Cardiac fibroblast (primary cell): ENCODE measurements around the gene ZBTB20.

Experiments
- DNase-seq, 2 donors: peaks; one replicate each; pipeline versions ENCODE4 v3.0.0 to v3.0.0-alpha.2; 2010; ENCODE audit warnings: low read depth in 2 of 2
- H3K4me3 ChIP-seq, 2 donors: replicated peaks in 1 of 2; 1 replicate in 1 of 2; 2 replicates in 1 of 2; pipeline ENCODE4 v1.5.1; 2011; ENCODE audit warnings: low read depth in 2 of 2, low read length in 2 of 2, mild to moderate bottlenecking in 2 of 2, moderate library complexity in 1 of 2
- TF ChIP-seq, protein P1 (sequence below): IDR thresholded peaks from one replicate; pipeline ENCODE4 v1.5.1; 2011; ENCODE audit warnings: low read depth, mild to moderate bottlenecking, low read length, inconsistent platforms

Gene ZBTB20

DNA sequence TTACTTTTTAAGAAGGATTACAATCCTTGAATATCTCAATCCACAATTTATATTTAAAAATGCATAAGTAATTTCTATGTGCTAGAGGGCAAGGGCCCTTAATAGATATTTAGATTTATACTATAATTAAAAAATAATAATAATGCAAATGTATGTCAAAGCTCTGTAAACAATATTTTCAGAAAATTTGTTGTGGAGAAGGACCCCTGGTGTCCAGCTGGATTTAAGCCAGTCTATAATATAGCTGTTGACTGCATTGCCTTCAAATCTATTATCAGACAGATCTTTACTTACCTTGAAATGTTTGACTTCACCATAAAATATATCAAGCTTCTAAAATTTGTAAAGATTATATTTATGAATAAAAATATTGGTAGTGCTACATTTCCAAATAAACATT, 65.6 kb downstream of the ZBTB20 start:
- no peak for DNase-seq
- no peak overlapping the region for H3K4me3 ChIP-seq
- TF ChIP-seq, protein P1, sequence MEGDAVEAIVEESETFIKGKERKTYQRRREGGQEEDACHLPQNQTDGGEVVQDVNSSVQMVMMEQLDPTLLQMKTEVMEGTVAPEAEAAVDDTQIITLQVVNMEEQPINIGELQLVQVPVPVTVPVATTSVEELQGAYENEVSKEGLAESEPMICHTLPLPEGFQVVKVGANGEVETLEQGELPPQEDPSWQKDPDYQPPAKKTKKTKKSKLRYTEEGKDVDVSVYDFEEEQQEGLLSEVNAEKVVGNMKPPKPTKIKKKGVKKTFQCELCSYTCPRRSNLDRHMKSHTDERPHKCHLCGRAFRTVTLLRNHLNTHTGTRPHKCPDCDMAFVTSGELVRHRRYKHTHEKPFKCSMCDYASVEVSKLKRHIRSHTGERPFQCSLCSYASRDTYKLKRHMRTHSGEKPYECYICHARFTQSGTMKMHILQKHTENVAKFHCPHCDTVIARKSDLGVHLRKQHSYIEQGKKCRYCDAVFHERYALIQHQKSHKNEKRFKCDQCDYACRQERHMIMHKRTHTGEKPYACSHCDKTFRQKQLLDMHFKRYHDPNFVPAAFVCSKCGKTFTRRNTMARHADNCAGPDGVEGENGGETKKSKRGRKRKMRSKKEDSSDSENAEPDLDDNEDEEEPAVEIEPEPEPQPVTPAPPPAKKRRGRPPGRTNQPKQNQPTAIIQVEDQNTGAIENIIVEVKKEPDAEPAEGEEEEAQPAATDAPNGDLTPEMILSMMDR, result no peak

DNA sequence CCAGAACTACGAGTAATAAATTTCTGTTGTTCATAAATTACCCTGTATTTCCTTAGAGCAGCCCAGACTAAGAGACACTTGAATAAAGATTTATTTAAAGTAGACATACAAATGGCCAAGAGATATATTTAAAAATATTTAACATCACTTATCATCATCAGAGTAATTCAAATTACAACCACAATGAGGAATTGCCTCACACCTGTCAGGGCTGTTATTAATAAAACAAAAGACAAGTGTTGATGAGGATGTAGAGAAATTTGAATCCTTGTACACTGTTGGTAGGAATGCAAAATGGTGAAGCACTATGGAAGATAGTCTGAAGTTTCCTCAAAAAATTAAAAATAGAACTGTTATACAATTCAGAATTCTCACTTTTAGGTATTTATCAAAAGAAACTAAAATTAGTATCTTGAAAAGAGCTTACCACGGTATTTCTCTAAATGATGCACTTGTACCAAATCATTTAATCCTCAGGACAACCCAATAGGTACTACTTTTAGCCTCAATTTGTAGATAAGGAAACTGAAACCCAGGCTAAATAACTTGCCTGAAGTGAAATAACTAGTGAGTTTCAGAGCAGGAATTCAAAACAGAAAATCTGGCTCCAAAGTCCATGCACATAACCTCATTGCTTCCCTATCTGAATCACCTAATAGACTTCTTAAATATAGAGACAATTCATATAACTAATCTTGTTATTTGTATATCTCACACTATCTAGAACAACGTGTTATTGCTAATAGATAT, 69.4 kb downstream of the ZBTB20 start:
- DNase-seq, result no peak
- H3K4me3 ChIP-seq, result no peak overlapping the region
- TF ChIP-seq, protein P1, result no peak

DNA sequence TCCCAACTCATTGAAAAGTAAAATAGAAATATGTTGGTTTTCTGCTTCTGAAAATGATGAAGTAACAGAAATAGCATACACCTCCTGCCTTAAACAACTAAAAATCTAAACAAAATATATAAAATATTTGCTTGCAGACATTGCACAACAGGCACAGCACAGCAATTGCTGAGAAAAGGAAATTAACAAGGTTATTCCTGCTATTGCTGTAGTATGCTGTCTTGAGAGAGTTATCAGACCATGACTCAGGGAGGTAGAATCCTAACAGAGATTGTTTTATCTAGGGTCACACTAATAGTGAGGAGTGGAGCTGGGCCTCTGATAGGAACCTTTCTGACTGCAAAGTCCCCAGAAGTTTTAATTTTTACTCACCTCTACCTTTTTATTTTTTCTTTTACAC, 72.6 kb downstream of the ZBTB20 start:
- no peak overlapping the region for H3K4me3 ChIP-seq
- peak; percentile 34 to 52 for DNase-seq
- TF ChIP-seq, protein P1, result no peak

DNA sequence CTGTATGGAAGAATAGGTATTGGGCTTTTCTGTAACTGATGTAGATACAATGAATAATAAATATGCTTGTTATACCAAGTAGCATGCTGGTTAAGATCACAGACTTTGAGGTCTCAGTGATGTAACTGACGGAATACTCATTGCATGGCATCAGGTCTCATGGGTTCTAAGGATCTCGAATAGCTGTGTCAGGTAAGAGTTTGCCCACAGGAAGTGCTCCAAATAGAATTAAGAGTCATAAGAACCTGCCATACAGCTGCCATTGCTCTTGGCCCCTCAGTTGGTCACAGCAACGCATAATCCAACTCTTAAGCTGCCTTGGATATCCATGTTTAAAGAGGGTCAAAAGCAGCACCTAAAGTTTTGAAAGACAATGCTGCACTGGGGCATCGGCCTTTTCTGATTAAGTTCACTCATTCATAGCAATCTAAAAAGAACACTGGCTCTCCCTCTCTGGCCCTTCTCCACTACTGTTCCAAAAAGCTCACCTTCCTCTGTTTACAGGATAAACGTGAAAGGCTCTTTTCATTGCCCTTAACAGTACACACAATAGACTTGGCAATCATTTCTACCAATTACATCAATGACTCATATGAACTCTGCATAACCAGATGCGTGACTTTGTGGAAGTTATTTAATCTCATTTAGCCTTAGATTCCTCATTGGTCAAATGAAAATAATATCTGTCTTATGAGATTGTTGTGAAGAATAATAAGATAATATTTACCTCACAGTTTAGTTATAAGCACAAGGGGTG, 74.6 kb downstream of the ZBTB20 start:
- peak; percentile 62 for DNase-seq
- no peak overlapping the region for H3K4me3 ChIP-seq
- TF ChIP-seq, protein P1, result no peak

DNA sequence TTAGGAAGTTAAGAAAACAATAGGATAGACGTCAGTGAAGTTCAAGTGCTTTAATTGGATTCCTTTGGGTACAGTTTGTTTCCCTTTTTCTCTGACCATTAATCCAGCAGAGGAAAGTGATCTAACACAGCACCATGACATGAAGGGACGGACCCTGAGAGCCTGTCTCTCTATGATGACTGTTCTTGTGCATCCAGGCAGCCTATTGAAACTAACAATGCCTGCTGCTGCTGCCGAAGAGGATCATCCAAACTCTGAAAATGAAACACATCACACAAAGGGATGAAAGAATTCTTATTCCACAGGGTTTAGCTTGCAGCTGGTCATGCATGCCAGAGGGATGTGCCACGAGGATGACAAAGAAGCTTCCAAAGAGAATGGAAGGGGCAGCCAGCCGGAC, 75.5 kb downstream of the ZBTB20 start:
- peak; percentile 13 to 80 for DNase-seq
- TF ChIP-seq, protein P1, result no peak
- peak overlapping the region in 1 of 2 donors; percentile 26 for H3K4me3 ChIP-seq

DNA sequence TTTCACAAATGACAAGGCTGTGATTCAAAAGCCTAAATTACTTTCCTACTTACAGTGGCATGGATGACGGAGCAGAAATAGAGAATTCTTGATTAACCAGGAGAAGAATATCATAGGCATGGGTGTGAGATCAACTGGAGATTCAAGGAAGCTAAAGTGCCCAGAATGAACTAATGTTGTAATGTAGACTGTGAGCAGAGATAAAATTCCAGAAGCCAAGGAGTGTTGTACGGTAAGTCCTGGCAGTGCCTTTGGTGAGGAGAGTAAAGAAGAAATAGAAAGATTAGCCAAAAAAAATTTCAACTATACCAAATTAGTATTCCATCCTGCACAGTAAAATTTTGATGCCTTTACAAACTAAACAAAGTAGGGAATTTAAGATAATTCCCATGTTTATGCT, 75.9 kb downstream of the ZBTB20 start:
- TF ChIP-seq, protein P1, result no peak
- DNase-seq, result peak in 1 of 2 donors; percentile 25
- no peak overlapping the region for H3K4me3 ChIP-seq
